ENCODE data around the gene LIMK2. TPM values are rescaled to one million over a fixed set of nuclear protein-coding genes. Genes with fewer than 3 reads are reported as not detected.
A peak's percentile ranks its signal among the peaks of the same experiment; 100 is the strongest.
"Not testable (repeated sequence)": the region's sequence is repeated elsewhere in the genome, so short reads cannot be mapped to it uniquely, and the experiment has no call there.

Gene LIMK2
- 100 to 1,000 TPM; 106 to 256 (median 139) TPM for total RNA-seq

DNA sequence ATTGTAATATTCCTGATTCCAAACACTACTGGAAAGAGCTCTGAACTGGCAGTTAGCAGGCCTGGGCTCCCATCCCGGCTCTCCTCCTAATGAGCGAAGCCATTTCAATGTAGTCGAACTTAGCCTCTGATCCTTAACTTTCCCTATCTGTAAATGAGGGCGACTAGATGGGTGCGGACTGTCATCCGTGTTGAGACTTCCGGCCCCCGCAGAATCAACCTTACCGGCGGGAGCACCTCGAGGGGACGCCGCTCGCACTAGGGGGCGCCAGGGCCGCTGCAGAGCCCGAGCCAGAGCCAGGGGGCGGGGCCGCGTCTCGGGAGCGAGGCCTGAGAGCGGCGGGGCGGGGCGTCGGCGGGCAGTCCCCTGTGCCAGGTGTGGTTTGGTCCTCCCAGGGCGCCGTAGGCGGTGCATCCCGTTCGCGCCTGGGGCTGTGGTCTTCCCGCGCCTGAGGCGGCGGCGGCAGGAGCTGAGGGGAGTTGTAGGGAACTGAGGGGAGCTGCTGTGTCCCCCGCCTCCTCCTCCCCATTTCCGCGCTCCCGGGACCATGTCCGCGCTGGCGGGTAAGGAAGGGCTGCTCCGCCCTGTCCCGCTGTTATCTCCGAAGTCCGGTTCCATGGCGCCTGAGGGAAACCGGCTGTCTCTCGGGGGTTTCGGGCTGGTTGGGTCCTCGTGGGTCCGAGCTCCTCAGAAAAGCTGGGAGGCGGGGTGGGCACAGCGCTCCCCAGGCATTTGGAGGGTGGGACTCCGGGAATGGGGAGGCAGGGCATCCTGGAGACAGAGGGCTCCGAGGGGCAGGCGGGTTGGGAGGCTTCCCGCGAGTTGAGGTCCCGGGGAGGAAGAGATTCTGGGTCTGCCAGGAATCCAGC is at the start of gene LIMK2:
Gene LIMK2 (plus strand): TSS at position 437 of the 869 bp plus-strand sequence. CDS start 111 bp downstream, at position 548.
- H3K36me3 ChIP-seq = no peaks in the 10 kb centered on the region
- H3K4me3 ChIP-seq = peak within 1 kb of the TSS; percentile 84 to 93 (median 89)
- peak; percentile 80 to 83 for TF ChIP-seq POLR2A (IDR thresholded peaks at IDR 0.05)
- TF ChIP-seq, protein P1, sequence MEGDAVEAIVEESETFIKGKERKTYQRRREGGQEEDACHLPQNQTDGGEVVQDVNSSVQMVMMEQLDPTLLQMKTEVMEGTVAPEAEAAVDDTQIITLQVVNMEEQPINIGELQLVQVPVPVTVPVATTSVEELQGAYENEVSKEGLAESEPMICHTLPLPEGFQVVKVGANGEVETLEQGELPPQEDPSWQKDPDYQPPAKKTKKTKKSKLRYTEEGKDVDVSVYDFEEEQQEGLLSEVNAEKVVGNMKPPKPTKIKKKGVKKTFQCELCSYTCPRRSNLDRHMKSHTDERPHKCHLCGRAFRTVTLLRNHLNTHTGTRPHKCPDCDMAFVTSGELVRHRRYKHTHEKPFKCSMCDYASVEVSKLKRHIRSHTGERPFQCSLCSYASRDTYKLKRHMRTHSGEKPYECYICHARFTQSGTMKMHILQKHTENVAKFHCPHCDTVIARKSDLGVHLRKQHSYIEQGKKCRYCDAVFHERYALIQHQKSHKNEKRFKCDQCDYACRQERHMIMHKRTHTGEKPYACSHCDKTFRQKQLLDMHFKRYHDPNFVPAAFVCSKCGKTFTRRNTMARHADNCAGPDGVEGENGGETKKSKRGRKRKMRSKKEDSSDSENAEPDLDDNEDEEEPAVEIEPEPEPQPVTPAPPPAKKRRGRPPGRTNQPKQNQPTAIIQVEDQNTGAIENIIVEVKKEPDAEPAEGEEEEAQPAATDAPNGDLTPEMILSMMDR (IDR thresholded peaks at IDR 0.05) = peak; percentile 77 to 94 (median 86)
- peak within 1 kb of the TSS; percentile 83 to 86 (median 84) for H3K27ac ChIP-seq
- peak; percentile 99 for DNase-seq
- H3K27me3 ChIP-seq = no peaks in the 10 kb centered on the region
- peaks cover 3 to 56% (median 15%) of the 10 kb centered on the region in 4 donors for H3K4me1 ChIP-seq
- H3K9me3 ChIP-seq = no peaks in the 10 kb centered on the region

DNA sequence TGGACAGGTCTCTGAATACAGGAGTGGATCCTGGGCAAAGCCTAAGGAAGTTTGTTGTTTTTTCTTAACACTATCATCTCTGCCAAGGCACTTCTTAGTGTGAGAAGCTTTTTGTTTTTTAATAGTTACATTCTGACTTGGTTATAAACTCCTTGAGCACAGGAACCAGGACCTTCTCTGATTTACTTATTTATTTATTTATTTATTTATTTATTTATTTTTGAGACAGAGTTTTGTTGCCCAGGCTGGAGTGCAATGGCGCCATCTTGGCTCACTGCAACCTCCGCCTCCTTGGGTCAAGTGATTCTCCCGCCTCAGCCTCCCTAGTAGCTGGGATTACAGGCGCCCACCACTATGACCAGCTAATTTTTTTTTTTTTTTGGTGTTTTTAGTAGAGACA is 41.1 kb upstream of the LIMK2 start:
- Histone ChIP-seq H3K4me1 (peaks cover 0 to 6% (median 0%) of the 10 kb centered on the region in 4 donors), H3K27ac (no peak overlapping the region), H3K27me3 (no peaks in the 10 kb centered on the region), H3K4me3 (no peak overlapping the region), H3K36me3 (peaks cover 0 to 8% (median 0%) of the 10 kb centered on the region in 3 donors), H3K9me3 (no peaks in the 10 kb centered on the region)
- TF ChIP-seq, protein P1 (IDR thresholded peaks at IDR 0.05) = no peak
- no peak for TF ChIP-seq POLR2A (IDR thresholded peaks at IDR 0.05)
- peak in 1 of 3 donors; percentile 22 for DNase-seq

DNA sequence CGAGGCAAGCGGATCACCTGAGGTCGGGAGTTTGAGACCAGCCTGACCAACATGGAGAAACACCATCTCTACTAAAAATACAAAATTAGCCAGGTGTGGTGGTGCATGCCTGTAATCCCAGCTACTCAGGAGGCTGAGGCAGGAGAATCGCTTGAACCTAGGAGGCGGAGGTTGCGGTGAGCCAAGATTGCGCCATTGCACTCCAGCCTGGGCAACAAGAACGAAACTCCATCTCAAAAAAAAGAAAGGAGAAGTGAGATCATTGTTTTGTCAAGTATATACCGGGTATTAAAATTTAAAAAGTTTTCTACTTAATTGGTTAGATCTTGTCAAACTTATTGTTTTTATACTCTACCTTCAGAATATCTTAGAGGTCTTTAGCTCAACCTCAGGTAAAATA is 40.4 kb upstream of the LIMK2 start:
- not testable (repeated sequence) for H3K36me3 ChIP-seq, H3K9me3 ChIP-seq, H3K4me3 ChIP-seq, H3K27me3 ChIP-seq, H3K4me1 ChIP-seq, H3K27ac ChIP-seq
- DNase-seq = peak in 1 of 3 donors; percentile 40

GRCh38 chr22:31173386-31174145 is 38.5 kb upstream of the LIMK2 start:
- peaks cover 0 to 21% (median 0%) of the 10 kb centered on the region in 3 donors for H3K36me3 ChIP-seq
- H3K4me3 ChIP-seq = no peak overlapping the region
- no peaks in the 10 kb centered on the region for H3K27me3 ChIP-seq
- H3K4me1 ChIP-seq = peaks cover 0 to 6% (median 0%) of the 10 kb centered on the region in 4 donors
- H3K9me3 ChIP-seq = no peaks in the 10 kb centered on the region
- TF ChIP-seq POLR2A (IDR thresholded peaks at IDR 0.05) = no peak
- TF ChIP-seq, protein P1 (IDR thresholded peaks at IDR 0.05) = no peak
- H3K27ac ChIP-seq = peak overlapping the region in 2 of 4 donors; percentile 51 to 73
- peak in 1 of 3 donors; percentile 30 for DNase-seq

- Histone ChIP-seq H3K9me3 (no peaks in the 10 kb centered on the region), H3K27ac (no peak overlapping the region), H3K4me3 (no peak overlapping the region), H3K27me3 (no peaks in the 10 kb centered on the region), H3K4me1 (peaks cover 0 to 6% (median 0%) of the 10 kb centered on the region in 4 donors), H3K36me3 (peaks cover 0 to 21% (median 0%) of the 10 kb centered on the region in 3 donors)
- DNase-seq = peak in 1 of 3 donors; percentile 21
- no peak for TF ChIP-seq POLR2A (IDR thresholded peaks at IDR 0.05)
- TF ChIP-seq, protein P1 (IDR thresholded peaks at IDR 0.05) = no peak
Measured at GRCh38 chr22:31176923-31177322, 35.2 kb upstream of the LIMK2 start.
